ENCODE measurements around the gene ENDOD1.

The ENDOD1 gene

GRCh38 chr11:95085117-95085816 lies 4.4 kb upstream of the ENDOD1 start:
- DNase-seq (ENCODE audit: extremely low read depth, low read depth): no peak
- no peak overlapping the region for H3K4me3 ChIP-seq (replicated peaks; ENCODE audit: low read depth, low read length)
- TF ChIP-seq CTCF (IDR thresholded peaks at IDR 0.05; ENCODE audit: low read depth, low read length, missing control alignments): no peak

GRCh38 chr11:95086151-95086550 lies 3.5 kb upstream of the ENDOD1 start:
- no peak overlapping the region for H3K4me3 ChIP-seq (replicated peaks; ENCODE audit: low read depth, low read length)
- no peak for TF ChIP-seq CTCF (IDR thresholded peaks at IDR 0.05; ENCODE audit: low read depth, low read length, missing control alignments)
- no peak for DNase-seq (ENCODE audit: extremely low read depth, low read depth)

GRCh38 chr11:95086836-95087570 lies 2.6 kb upstream of the ENDOD1 start:
- TF ChIP-seq CTCF (IDR thresholded peaks at IDR 0.05; ENCODE audit: low read depth, low read length, missing control alignments): no peak
- no peak overlapping the region for H3K4me3 ChIP-seq (replicated peaks; ENCODE audit: low read depth, low read length)
- no peak for DNase-seq (ENCODE audit: extremely low read depth, low read depth)

- no peak for TF ChIP-seq CTCF (IDR thresholded peaks at IDR 0.05; ENCODE audit: low read depth, low read length, missing control alignments)
- no peak for DNase-seq (ENCODE audit: extremely low read depth, low read depth)
Measured at GRCh38 chr11:95088946-95089619, 563 bp upstream of the ENDOD1 start.

GRCh38 chr11:95091663-95092180 lies 2.1 kb downstream of the ENDOD1 start:
- H3K4me3 ChIP-seq (replicated peaks; ENCODE audit: low read depth, low read length): no peak overlapping the region
- no peak for TF ChIP-seq CTCF (IDR thresholded peaks at IDR 0.05; ENCODE audit: low read depth, low read length, missing control alignments)

More at GRCh38 chr11:95088946-95089619, 563 bp upstream of the ENDOD1 start:
- H3K4me3 ChIP-seq (replicated peaks; ENCODE audit: low read depth, low read length): peak overlapping the region; percentile 71

GRCh38 chr11:95092549-95093324 lies 3.1 kb downstream of the ENDOD1 start:
- no peak for DNase-seq (ENCODE audit: extremely low read depth, low read depth)
- no peak overlapping the region for H3K4me3 ChIP-seq (replicated peaks; ENCODE audit: low read depth, low read length)
- TF ChIP-seq CTCF (IDR thresholded peaks at IDR 0.05; ENCODE audit: low read depth, low read length, missing control alignments): peak; percentile 54

More at GRCh38 chr11:95091663-95092180, 2.1 kb downstream of the ENDOD1 start:
- DNase-seq (ENCODE audit: extremely low read depth, low read depth): no peak
